GM12873 (cell line): ENCODE measurements around the gene TENT5A.

Experiments
- TF ChIP-seq, protein P1 (sequence below): IDR thresholded peaks from 2 replicates; pipeline ENCODE4 v1.5.1; 2012; ENCODE audit warnings: low read depth, mild to moderate bottlenecking, moderate library complexity, low read length, control low read depth; ENCODE audit not compliant: insufficient read depth; ENCODE audit errors: missing control alignments

Gene TENT5A

GRCh38 chr6:81749707-81750106, 2.8 kb downstream of the TENT5A start:
- TF ChIP-seq, protein P1, sequence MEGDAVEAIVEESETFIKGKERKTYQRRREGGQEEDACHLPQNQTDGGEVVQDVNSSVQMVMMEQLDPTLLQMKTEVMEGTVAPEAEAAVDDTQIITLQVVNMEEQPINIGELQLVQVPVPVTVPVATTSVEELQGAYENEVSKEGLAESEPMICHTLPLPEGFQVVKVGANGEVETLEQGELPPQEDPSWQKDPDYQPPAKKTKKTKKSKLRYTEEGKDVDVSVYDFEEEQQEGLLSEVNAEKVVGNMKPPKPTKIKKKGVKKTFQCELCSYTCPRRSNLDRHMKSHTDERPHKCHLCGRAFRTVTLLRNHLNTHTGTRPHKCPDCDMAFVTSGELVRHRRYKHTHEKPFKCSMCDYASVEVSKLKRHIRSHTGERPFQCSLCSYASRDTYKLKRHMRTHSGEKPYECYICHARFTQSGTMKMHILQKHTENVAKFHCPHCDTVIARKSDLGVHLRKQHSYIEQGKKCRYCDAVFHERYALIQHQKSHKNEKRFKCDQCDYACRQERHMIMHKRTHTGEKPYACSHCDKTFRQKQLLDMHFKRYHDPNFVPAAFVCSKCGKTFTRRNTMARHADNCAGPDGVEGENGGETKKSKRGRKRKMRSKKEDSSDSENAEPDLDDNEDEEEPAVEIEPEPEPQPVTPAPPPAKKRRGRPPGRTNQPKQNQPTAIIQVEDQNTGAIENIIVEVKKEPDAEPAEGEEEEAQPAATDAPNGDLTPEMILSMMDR = no peak

DNA sequence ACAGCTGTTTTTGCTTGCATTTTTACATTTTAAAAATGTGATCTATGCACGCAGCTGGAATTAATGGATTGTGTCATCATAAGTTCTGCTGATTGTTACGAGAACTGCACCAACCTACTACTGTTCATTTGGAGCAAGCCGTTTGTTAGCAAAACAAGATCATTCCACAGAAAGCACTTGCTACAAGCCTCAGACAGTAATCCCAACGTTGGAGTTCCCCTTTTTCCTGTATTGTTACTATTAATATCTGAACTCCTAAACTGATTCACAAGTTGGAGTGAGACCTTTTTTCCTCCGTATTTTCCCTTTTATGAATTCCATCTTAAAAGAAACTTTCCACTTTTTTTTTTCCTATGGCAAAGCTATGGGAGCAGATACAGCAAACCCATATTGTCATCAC, 3.5 kb downstream of the TENT5A start:
- TF ChIP-seq, protein P1 = no peak

DNA sequence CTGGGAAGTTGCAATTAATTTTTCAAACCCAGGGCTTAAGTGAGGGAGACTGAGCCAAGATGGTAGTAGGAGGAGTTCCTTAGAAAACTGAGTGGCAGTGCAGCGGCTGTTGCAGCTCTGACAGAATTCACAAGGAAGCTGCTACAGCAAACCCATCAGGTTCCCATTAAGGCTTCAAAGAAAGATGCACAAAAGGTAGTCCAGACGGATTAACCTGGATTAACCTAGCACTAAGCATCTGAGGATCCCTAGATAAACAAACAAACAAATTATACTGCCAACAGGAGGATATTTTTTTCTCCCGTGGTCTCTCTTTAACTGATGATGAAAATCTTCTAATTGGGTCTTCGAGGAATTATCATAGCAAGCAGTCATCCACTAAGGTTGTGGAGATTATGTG, 5.2 kb downstream of the TENT5A start:
- TF ChIP-seq, protein P1 = no peak

GRCh38 chr6:81744131-81744530, 8.3 kb downstream of the TENT5A start:
- TF ChIP-seq, protein P1 = no peak

- TF ChIP-seq, protein P1 = no peak
These were observed 8.8 kb downstream of the TENT5A start for GRCh38 chr6:81743649-81744048.

- TF ChIP-seq, protein P1 = no peak
These were observed 10.8 kb downstream of the TENT5A start for GRCh38 chr6:81741689-81742088.

- TF ChIP-seq, protein P1 = no peak
These were observed 13.0 kb downstream of the TENT5A start for GRCh38 chr6:81739230-81740195.
